Measurements from ENCODE around the gene PC. TPM values are rescaled to one million over a fixed set of nuclear protein-coding genes. Genes with fewer than 3 reads are reported as not detected.

PC gene
- total RNA-seq, 1 experiment from 2014 or later = 24.5 TPM

GRCh38 chr11:66950112-66950535, 8.1 kb downstream of the PC start:
- peaks cover 13% of the 10 kb centered on the region for H3K4me1 ChIP-seq (ENCODE audit: insufficient read depth, low read length)
- intact Hi-C loops (cut with micrococcal nuclease) = no loop called here
- no peaks in the 10 kb centered on the region for H3K27me3 ChIP-seq (ENCODE audit: low read length)
- ChIA-PET CTCF (interaction anchor here (1.2 kb wide), 1 partner anchor 69 kb away, joined by 3 read pairs; no protein-coding TSS in a partner anchor), POLR2A (ENCODE audit: unreplicated experiment) (no interaction called here)
- H3K9me2 ChIP-seq (replicated peaks; ENCODE audit: low read length) = no peaks in the 10 kb centered on the region
- H3F3A ChIP-seq (ENCODE audit: low read length, unreplicated experiment) = no peaks in the 10 kb centered on the region
- H3K9me3 ChIP-seq (ENCODE audit: low read length) = no peaks in the 10 kb centered on the region
- TF ChIP-seq EZH2 (IDR thresholded peaks at IDR 0.05; ENCODE audit: low read length, unreplicated experiment) = no peak
- no peak for TF ChIP-seq EZH2phosphoT487 (IDR thresholded peaks at IDR 0.05; ENCODE audit: borderline replicate concordance, low read length)
- TF ChIP-seq CTCF (conservative IDR thresholded peaks at IDR 0.05; ENCODE audit: low read depth, low read length) = no peak
- peak; percentile 94 for ATAC-seq
- H3K36me3 ChIP-seq (ENCODE audit: low read depth, low read length) = no peaks in the 10 kb centered on the region
- no peak overlapping the region for H3K4me3 ChIP-seq (ENCODE audit: low read length)
- H3K4me2 ChIP-seq (ENCODE audit: low read length) = no peak overlapping the region
- H4K20me1 ChIP-seq (ENCODE audit: low read length) = no peaks in the 10 kb centered on the region
- H3K9ac ChIP-seq (ENCODE audit: low read length) = peak overlapping the region; percentile 39; the same call in 1 of the 2 replicates
- no peaks in the 10 kb centered on the region for H3K79me2 ChIP-seq (ENCODE audit: low read length)
- H3K27ac ChIP-seq (ENCODE audit: low read length) = peak overlapping the region; percentile 78
- H2AFZ ChIP-seq (ENCODE audit: low read length) = peak overlapping the region; percentile 40
- BruUV-seq (replicated peaks) = no TSS peak
- peak; percentile 94 for DNase-seq

GRCh38 chr11:66938582-66939135, 19.5 kb downstream of the PC start:
- H4K20me1 ChIP-seq (ENCODE audit: low read length) = no peaks in the 10 kb centered on the region
- no peak overlapping the region for H3K9ac ChIP-seq (ENCODE audit: low read length)
- no peaks in the 10 kb centered on the region for H3K36me3 ChIP-seq (ENCODE audit: low read depth, low read length)
- no peaks in the 10 kb centered on the region for H3K4me1 ChIP-seq (ENCODE audit: insufficient read depth, low read length)
- intact Hi-C loops (cut with micrococcal nuclease) = no loop called here
- H3K9me2 ChIP-seq (replicated peaks; ENCODE audit: low read length) = no peaks in the 10 kb centered on the region
- POLR2A ChIA-PET (ENCODE audit: unreplicated experiment) = no interaction called here
- H2AFZ ChIP-seq (ENCODE audit: low read length) = no peak overlapping the region
- ATAC-seq = no peak
- H3F3A ChIP-seq (ENCODE audit: low read length, unreplicated experiment) = no peaks in the 10 kb centered on the region
- H3K27me3 ChIP-seq (ENCODE audit: low read length) = no peaks in the 10 kb centered on the region
- no peak for DNase-seq
- H3K4me2 ChIP-seq (ENCODE audit: low read length) = no peak overlapping the region
- no peak for TF ChIP-seq EZH2phosphoT487 (IDR thresholded peaks at IDR 0.05; ENCODE audit: borderline replicate concordance, low read length)
- no peak for TF ChIP-seq CTCF (conservative IDR thresholded peaks at IDR 0.05; ENCODE audit: low read depth, low read length)
- no peak for TF ChIP-seq EZH2 (IDR thresholded peaks at IDR 0.05; ENCODE audit: low read length, unreplicated experiment)
- H3K27ac ChIP-seq (ENCODE audit: low read length) = no peak overlapping the region
- H3K9me3 ChIP-seq (ENCODE audit: low read length) = no peaks in the 10 kb centered on the region
- H3K4me3 ChIP-seq (ENCODE audit: low read length) = no peak overlapping the region
- no TSS peak for BruUV-seq (replicated peaks)
- H3K79me2 ChIP-seq (ENCODE audit: low read length) = no peaks in the 10 kb centered on the region
- CTCF ChIA-PET = no interaction called here

GRCh38 chr11:66937193-66937733, 20.9 kb downstream of the PC start:
- DNase-seq = no peak
- BruUV-seq (replicated peaks) = no TSS peak
- intact Hi-C loops (cut with micrococcal nuclease) = no loop called here
- no peaks in the 10 kb centered on the region for H3K4me1 ChIP-seq (ENCODE audit: insufficient read depth, low read length)
- H3K9ac ChIP-seq (ENCODE audit: low read length) = no peak overlapping the region
- H2AFZ ChIP-seq (ENCODE audit: low read length) = no peak overlapping the region
- no peaks in the 10 kb centered on the region for H3K9me3 ChIP-seq (ENCODE audit: low read length)
- H3K4me3 ChIP-seq (ENCODE audit: low read length) = no peak overlapping the region
- no peak overlapping the region for H3K27ac ChIP-seq (ENCODE audit: low read length)
- H3K9me2 ChIP-seq (replicated peaks; ENCODE audit: low read length) = no peaks in the 10 kb centered on the region
- H3K79me2 ChIP-seq (ENCODE audit: low read length) = no peaks in the 10 kb centered on the region
- TF ChIP-seq EZH2phosphoT487 (IDR thresholded peaks at IDR 0.05; ENCODE audit: borderline replicate concordance, low read length) = no peak
- no peak for TF ChIP-seq EZH2 (IDR thresholded peaks at IDR 0.05; ENCODE audit: low read length, unreplicated experiment)
- no peak for TF ChIP-seq CTCF (conservative IDR thresholded peaks at IDR 0.05; ENCODE audit: low read depth, low read length)
- H4K20me1 ChIP-seq (ENCODE audit: low read length) = no peaks in the 10 kb centered on the region
- ATAC-seq = no peak
- no peaks in the 10 kb centered on the region for H3K27me3 ChIP-seq (ENCODE audit: low read length)
- H3K36me3 ChIP-seq (ENCODE audit: low read depth, low read length) = no peaks in the 10 kb centered on the region
- no peak overlapping the region for H3K4me2 ChIP-seq (ENCODE audit: low read length)
- ChIA-PET CTCF (no interaction called here), POLR2A (ENCODE audit: unreplicated experiment) (no interaction called here)
- H3F3A ChIP-seq (ENCODE audit: low read length, unreplicated experiment) = no peaks in the 10 kb centered on the region

Data from PC-3 (cell line).